GM18498 (cell line): ENCODE data around the gene TBC1D22A.

Experiments used
- ATAC-seq: cut with Tn5 transposase; IDR thresholded peaks from one replicate; pipeline ENCODE4 v1.9.1; 2021; ENCODE audit warnings: mild to moderate bottlenecking, moderate library complexity; ENCODE audit not compliant: unreplicated experiment

Gene TBC1D22A

GRCh38 chr22:46900549-46900948 is 138.1 kb downstream of the TBC1D22A start:
- ATAC-seq = no peak

GRCh38 chr22:46902436-46902835 is 140.0 kb downstream of the TBC1D22A start:
- no peak for ATAC-seq

- no peak for ATAC-seq
Measured at GRCh38 chr22:46902998-46903916, 140.8 kb downstream of the TBC1D22A start.

GRCh38 chr22:46905415-46905814 is 143.0 kb downstream of the TBC1D22A start:
- ATAC-seq = no peak

- ATAC-seq = no peak
Measured at GRCh38 chr22:46905834-46906233, 143.4 kb downstream of the TBC1D22A start.

GRCh38 chr22:46906326-46907045 is 144.0 kb downstream of the TBC1D22A start:
- ATAC-seq = no peak

GRCh38 chr22:46907241-46908215 is 145.1 kb downstream of the TBC1D22A start:
- ATAC-seq = no peak

GRCh38 chr22:46908641-46909107 is 146.2 kb downstream of the TBC1D22A start:
- no peak for ATAC-seq

- no peak for ATAC-seq
Measured at GRCh38 chr22:46909237-46910030, 147.0 kb downstream of the TBC1D22A start.

GRCh38 chr22:46910624-46911023 is 148.2 kb downstream of the TBC1D22A start:
- ATAC-seq = no peak

- ATAC-seq = no peak
Measured at GRCh38 chr22:46911346-46911745, 148.9 kb downstream of the TBC1D22A start.

- no peak for ATAC-seq
Measured at GRCh38 chr22:46913351-46913750, 150.9 kb downstream of the TBC1D22A start.

GRCh38 chr22:46914481-46914880 is 152.0 kb downstream of the TBC1D22A start:
- ATAC-seq = no peak

GRCh38 chr22:46914916-46915894 is 152.8 kb downstream of the TBC1D22A start:
- no peak for ATAC-seq

GRCh38 chr22:46915950-46916730 is 153.7 kb downstream of the TBC1D22A start:
- ATAC-seq = no peak

- no peak for ATAC-seq
Measured at GRCh38 chr22:46916886-46917770, 154.7 kb downstream of the TBC1D22A start.

GRCh38 chr22:46917771-46918101 is 155.3 kb downstream of the TBC1D22A start:
- no peak for ATAC-seq
